HG03108 (cell line): Measurements from ENCODE around the gene KRTAP24-1.

Source experiments
- ATAC-seq: cut with Tn5 transposase; IDR thresholded peaks from one replicate; pipeline ENCODE4 v1.9.1; 2021; ENCODE audit warnings: moderate library complexity; ENCODE audit not compliant: unreplicated experiment

The KRTAP24-1 gene

DNA sequence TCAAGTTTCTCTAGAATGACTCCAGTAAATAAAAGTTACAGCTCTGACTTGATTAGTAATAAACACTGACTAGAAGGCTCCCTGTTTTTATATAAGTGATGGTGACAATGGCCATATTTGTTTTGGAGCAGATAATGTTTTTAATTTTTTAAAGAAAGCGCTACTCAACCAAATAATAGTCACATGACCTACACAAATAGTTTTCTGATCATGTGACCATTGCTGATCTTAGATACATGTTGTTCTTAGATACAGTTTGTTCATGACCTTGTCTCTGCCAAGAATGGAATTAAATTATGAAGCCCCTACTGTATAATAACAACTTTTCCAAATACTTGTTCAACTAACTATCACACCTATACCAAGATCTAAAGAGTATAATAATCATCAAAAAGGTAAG is 44.6 kb downstream of the KRTAP24-1 start:
- no peak for ATAC-seq

DNA sequence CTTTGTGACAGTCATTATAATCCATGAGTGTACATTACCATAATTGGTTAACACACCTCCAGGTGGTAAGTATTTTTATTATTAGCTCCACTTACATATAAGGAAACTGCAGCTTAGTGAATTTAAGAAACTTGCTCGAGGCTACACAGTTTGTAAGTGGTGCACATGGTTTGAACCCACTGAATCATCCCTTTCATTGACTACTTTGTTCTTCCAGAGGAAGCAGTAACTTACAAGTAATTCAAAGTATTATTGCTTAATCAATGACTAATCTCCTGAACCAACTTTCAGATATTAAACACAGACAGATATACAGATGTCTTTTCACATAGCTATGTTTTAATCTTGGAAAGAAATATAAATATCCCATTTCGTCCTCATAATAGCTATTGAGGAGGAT is 48.1 kb downstream of the KRTAP24-1 start:
- ATAC-seq: no peak

DNA sequence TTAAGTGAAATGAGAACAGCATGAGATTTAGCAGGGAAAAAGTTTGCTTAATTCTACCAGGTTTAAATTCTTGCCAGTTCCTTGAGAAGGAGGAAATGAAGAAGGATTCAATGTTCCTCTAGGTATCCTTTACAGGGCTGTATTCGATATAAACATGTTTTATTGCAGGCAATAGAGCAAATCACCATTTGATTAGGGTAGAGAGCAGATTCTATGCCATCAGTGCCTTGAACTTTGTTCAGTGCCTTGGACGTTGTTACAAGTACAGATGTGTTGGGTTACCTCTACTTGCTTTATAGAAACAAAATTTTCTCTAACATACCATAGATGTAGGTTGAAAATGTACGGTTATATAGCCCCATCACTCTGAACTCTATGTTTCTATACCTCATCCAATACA is 48.7 kb downstream of the KRTAP24-1 start:
- no peak for ATAC-seq

DNA sequence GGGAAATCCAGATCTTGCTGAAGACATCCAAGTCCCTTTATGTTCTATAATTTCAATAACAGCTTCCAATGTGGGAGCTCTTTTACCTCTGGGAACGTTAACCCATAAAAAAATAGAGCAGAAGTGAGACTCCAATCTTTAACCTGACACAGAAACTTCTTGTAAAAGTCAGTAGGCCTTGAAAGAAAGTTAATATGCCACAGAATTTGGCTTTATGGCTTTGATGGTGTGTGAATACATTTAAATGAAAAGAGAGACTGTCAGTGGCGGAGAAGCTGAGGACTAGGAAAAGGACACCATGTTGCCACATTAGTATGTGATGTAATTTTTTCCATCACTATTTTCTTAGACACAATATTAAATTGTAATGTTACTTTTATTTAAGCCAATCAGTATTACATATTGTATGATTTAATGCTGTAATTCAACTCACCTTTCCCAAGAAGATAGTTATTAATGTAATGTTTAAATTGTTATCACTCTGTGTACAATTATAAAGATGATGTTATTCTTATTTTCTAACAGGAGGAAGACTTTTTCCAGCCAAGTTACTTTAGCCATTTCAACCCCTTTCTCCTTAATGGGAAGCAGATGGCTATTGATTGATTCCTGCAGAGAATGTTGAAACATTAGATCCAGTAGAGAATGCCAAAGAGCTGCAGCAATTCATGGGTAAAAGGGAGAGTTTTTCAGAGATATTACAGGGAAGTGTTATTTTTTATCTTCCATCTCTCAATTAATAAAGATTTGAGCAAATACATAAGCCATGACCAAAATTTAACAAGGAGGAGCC is 49.3 kb downstream of the KRTAP24-1 start:
- ATAC-seq: no peak

DNA sequence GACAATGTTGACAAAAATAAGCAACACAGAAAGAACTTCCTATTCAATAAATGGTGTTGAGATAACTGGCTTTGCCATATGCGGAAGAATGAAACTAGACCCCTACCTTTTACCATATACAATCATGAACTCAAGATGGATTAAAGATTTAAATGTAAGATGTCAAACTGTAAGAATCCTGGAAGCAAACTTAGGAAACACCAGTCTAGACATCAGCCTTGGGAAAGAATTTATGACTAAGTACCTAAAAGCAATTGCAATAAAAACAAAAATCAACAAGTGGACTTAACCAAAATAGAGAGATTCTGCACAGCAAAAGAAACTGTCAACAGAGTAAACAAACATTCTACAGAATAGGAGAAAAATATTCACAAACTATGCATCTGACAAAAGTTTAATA is 50.7 kb downstream of the KRTAP24-1 start:
- ATAC-seq: no peak
